Sciatic nerve (tissue), 2 donors: ENCODE results near the gene TCF20. TPM values are rescaled to one million over a fixed set of nuclear protein-coding genes. Genes with fewer than 3 reads are reported as not detected.

Source experiments
- ATAC-seq: fragments of 200-7000 bp; cut with Tn5 transposase; one replicate; pipeline ENCODE4 v1.9.1; 2020; ENCODE audit warnings: mild to moderate bottlenecking, moderate library complexity
- DNase-seq: peaks from one replicate; pipeline ENCODE4 v3.0.0-alpha.2; 2020; ENCODE audit warnings: low spot score
- intact Hi-C: fragments of 100-400 bp; cut with DNase I; formaldehyde crosslinking; loops from one replicate; pipeline ENCODE4 v1.14.2; 2022
- total RNA-seq: library from RNA; stranded (reverse); fragmentation: NEBNext Ultra II Directional; extraction: Animal tissue kit (Norgen Biotek cat#: 25700); gene quantifications from one replicate; pipeline ENCODE4 v1.2.1, GENCODE V29; 2021
- donor health status: DM: no; HTN: no; CAD: no.
- donor health status: DM: no; HTN: no; CAD: no.

Gene TCF20
- total RNA-seq, 1 donor from 2014 or later, result 46.1 TPM

DNA sequence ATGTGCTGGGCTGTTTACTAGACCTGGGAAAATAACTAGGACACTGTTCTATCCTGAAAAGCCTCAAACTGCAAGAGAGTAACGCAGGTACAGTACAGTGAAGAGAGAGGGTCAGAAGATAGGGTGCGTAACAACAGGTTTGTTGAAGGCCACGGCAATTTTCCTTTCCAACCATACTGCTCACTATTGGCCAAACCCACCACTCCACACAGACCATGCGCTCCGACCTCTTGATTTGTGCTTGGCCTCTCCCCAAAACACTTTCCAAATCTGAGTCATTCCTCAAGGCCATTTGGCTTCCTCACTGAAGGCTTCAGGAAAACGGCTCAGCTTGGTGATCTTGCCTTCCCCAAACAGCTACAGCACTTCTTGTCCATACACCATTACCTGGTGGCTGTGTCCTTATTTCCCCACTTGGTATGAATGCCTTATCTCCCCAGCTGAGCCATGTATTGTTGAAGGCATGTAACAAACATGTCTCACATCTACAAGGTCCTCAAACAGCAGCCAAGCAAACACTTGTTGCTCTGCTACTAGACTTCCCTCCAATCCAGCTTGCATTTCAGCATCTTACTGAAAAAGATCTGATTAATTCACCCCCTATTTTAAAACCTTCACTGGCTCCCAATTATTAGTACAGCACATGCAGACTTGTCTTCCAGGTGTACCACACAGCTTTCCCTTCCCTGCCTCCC lies 40.9 kb downstream of the TCF20 start:
- ATAC-seq (peak; percentile 70), DNase-seq (no peak)
- intact Hi-C loops, result no loop called here

DNA sequence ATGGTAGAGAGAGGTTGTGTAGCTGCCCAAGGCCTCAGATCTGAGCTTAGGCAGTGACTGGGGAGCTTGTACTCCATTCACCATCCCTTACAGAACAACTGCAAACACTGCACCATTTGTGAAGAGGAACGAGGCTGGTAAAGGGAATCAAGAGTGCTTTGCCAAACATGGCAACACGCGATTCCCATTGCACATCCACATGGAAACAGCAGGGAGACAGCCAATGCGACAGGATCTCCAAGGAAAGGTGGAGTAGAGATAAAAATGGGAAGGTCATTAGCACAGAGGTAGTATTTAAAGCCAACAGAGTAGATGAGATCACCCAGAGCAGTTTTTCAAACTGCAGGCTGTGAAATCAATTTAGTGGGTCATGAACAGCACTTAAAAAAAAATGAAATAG lies 42.0 kb downstream of the TCF20 start:
- intact Hi-C loops, result no loop called here
- ATAC-seq (no peak), DNase-seq (no peak)

DNA sequence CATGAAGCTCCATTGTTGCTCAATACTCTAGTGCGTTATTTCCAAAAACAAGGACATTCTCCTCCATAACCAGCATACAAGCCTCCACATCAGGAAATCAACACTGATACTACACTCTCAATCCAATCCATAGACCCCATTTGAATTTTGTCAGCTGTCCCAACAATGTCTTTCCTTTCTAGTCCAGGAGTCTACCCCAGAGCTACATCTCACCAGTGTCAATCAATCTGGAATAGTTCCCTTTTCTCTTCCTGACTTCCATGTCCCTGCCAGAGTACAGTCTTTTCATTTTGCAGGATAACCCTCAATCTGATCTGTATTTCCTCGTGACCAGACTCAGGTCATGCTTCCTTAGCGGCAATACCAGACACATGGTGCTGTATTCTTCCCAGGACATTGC lies 43.0 kb downstream of the TCF20 start:
- no peak for DNase-seq
- no peak for ATAC-seq
- intact Hi-C loops, result no loop called here

DNA sequence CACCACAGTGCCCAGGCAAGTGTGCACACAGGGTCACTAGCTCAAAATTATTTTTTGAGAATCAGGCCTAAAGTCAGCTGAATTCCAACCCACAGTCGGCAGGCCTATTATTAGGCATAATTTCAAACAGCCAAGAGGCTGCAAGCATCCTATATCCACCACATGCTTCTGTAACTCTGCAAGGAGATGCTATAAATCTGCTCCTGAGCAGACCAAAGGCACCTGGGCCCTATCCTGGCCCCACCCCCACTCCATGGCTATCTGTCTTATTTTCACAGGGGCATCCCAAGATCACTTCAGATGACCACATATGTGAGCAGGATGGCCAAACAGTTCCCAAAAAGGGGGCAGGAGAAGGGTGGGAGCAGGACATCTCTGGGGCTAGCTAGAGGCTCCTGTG lies 44.6 kb downstream of the TCF20 start:
- DNase-seq, result no peak
- no peak for ATAC-seq
- intact Hi-C loops, result no loop called here

DNA sequence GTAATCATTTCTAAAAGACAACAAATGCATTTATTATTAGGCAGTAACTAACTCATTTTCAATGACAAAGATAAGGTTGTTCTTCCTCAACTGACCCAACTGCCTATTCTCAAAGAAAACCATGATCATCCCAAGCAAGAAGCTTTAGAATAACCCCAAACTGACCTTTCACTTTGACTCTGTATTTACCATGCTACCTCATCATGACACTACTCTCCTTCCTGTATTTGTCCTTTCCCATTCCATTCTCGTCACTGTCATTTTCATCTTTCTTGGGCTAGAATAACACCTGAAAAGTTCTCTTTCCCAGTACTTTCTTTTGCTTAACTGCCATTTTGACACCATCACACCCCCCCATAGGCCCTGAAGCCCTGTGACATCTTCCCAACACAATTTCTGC lies 48.3 kb downstream of the TCF20 start:
- intact Hi-C loops, result no loop called here

More for the DNA sequence above, 48.3 kb downstream of the TCF20 start:
- ATAC-seq (no peak), DNase-seq (no peak)

Other genes with a start within 250 kb of the TCF20 start
- gene NAGA, start 199.8 kb downstream of the TCF20 start, total RNA-seq, result 17.0 TPM
- gene PHETA2, start 196.4 kb downstream of the TCF20 start, total RNA-seq, result 12.8 TPM
- gene SMDT1, start 191.0 kb downstream of the TCF20 start, total RNA-seq, result 53.3 TPM
- gene NDUFA6, start 179.9 kb downstream of the TCF20 start, total RNA-seq, result 31.9 TPM
- gene CYP2D6, start 139.8 kb downstream of the TCF20 start, total RNA-seq, result 2.0 TPM
- gene NFAM1, start 161.8 kb upstream of the TCF20 start, total RNA-seq, result 6.6 TPM
- gene RRP7A, start 249.1 kb upstream of the TCF20 start, total RNA-seq, result 39.6 TPM